Psoas muscle (tissue), 8 donors: ENCODE measurements around the gene EFHC2. TPM values are rescaled to one million over a fixed set of nuclear protein-coding genes. Genes with fewer than 3 reads are reported as not detected.

Experiments
- ATAC-seq, 4 donors: fragments of 200-7000 bp; cut with Tn5 transposase; one replicate each; pipeline ENCODE4 v1.9.1; 2020; ENCODE audit warnings: moderate library complexity in 3 of 4, mild to moderate bottlenecking in 2 of 4
- DNase-seq, 2 donors: peaks; one replicate each; pipeline ENCODE4 v3.0.0-alpha.2; 2020
- H3K27ac ChIP-seq: fragments of 200-600 bp; one replicate; pipeline ENCODE4 v1.8.0; 2022
- H3K27me3 ChIP-seq, 3 donors: fragments of 200-600 bp in 1 of 3; one replicate each; pipeline versions ENCODE4 v1.6.1 to v1.8.0; 2013 to 2022; ENCODE audit warnings: low read length in 2 of 3, mild to moderate bottlenecking in 2 of 3, moderate library complexity in 1 of 3; ENCODE audit not compliant: insufficient read depth in 3 of 3
- H3K36me3 ChIP-seq, 2 donors: fragments of 200-600 bp in 1 of 2; one replicate each; pipeline versions ENCODE4 v1.6.1 to v1.8.0; 2013 to 2022; ENCODE audit warnings: low read depth in 1 of 2, mild to moderate bottlenecking in 1 of 2, moderate library complexity in 1 of 2; ENCODE audit not compliant: insufficient read depth in 1 of 2
- H3K4me1 ChIP-seq: fragments of 200-600 bp; one replicate; pipeline ENCODE4 v1.8.0; 2022
- H3K4me3 ChIP-seq: fragments of 200-600 bp; one replicate; pipeline ENCODE4 v1.8.0; 2022; ENCODE audit warnings: mild to moderate bottlenecking
- H3K9me3 ChIP-seq: fragments of 200-600 bp; one replicate; pipeline ENCODE4 v1.8.0; 2022
- WGBS, 3 donors: extraction: QIAGEN DNeasy Blood & Tissue Kit; methylation state at CpG; one replicate each; pipeline versions ENCODE4 v1.1.6 to v1.1.7; 2013; 5-methylcytosine and 5-hydroxymethylcytosine counted together
- intact Hi-C, 2 donors: fragments of 100-400 bp; cut with DNase I; formaldehyde crosslinking; loops; one replicate each; pipeline versions ENCODE4 v1.11.0 to v1.14.2; 2022
- polyA plus RNA-seq, 3 donors: library from polyadenylated mRNA; stranded (reverse); fragments of 200-250 nt; gene quantifications; one replicate each; pipeline ENCODE4 v1.2.3, GENCODE V29; 2013
- total RNA-seq, 4 donors: library from RNA; stranded (reverse); fragmentation: NEBNext Ultra II Directional in 2 of 4; extraction: Animal tissue kit (Norgen Biotek cat#: 25700) in 2 of 4; gene quantifications; one replicate each; pipeline versions ENCODE4 v1.2.1 to v1.2.4, GENCODE V29; 2021 to 2023
- TF ChIP-seq, protein P1 (sequence below): fragments of 200-600 bp; IDR thresholded peaks from one replicate; pipeline ENCODE4 v1.8.0; 2022; ENCODE audit warnings: antibody characterized with exemption
- donor health status: healthy with polysubstance abuse.
- donor health status: DM: no; HTN: no; CAD: no; lungs with moderate emphysema.
- donor health status: Bipolar disorder and iron deficiency.
- donor health status: healthy.
- donor health status: DM: yes; HTN: yes; CAD: no.
- donor health status: DM: no; HTN: no; CAD: no.
- donor health status: DM: no; HTN: no; CAD: no.
- donor health status: DM: yes; HTN: yes; CAD: no.

Gene EFHC2
- total and polyA plus RNA-seq, 7 donors = 0.05 to 0.11 (median 0.08) TPM; not detected in 4

DNA sequence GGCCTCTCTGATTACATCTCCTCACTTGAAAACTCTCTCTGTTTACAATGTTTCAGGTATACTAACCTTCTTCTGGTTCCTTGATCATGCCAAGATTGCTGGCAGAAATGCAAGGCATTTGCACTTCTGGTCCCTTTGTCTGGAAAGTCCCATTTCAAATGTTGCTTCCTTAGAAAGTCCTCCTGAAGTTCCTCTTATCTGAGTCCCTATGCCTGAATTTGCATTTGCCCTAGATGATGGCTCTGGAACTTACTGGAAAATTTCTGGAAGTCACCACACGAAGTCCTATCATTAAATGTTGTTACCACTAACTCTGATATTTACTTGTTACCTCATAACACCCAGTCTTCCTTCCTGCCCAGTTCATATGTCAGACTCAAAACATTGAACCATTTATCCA, 176.4 kb downstream of the EFHC2 start:
- Histone ChIP-seq H3K9me3 (no peaks in the 10 kb centered on the region), H3K4me3 (no peak overlapping the region), H3K27ac (no peak overlapping the region), H3K36me3 (no peaks in the 10 kb centered on the region), H3K27me3 (peaks cover 0 to 8% (median 0%) of the 10 kb centered on the region in 3 donors), H3K4me1 (no peaks in the 10 kb centered on the region)
- 33 to 65% (median 65%) methylated on average over 1 of the region's 1 CpG for WGBS, 3 donors
- ATAC-seq (no peak), DNase-seq (no peak)
- TF ChIP-seq, protein P1, sequence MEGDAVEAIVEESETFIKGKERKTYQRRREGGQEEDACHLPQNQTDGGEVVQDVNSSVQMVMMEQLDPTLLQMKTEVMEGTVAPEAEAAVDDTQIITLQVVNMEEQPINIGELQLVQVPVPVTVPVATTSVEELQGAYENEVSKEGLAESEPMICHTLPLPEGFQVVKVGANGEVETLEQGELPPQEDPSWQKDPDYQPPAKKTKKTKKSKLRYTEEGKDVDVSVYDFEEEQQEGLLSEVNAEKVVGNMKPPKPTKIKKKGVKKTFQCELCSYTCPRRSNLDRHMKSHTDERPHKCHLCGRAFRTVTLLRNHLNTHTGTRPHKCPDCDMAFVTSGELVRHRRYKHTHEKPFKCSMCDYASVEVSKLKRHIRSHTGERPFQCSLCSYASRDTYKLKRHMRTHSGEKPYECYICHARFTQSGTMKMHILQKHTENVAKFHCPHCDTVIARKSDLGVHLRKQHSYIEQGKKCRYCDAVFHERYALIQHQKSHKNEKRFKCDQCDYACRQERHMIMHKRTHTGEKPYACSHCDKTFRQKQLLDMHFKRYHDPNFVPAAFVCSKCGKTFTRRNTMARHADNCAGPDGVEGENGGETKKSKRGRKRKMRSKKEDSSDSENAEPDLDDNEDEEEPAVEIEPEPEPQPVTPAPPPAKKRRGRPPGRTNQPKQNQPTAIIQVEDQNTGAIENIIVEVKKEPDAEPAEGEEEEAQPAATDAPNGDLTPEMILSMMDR = no peak
- intact Hi-C loops = loop anchor here in 1 of 2 donors (10.0 kb wide), 1 partner anchor 78 kb away; no protein-coding TSS in a partner anchor

DNA sequence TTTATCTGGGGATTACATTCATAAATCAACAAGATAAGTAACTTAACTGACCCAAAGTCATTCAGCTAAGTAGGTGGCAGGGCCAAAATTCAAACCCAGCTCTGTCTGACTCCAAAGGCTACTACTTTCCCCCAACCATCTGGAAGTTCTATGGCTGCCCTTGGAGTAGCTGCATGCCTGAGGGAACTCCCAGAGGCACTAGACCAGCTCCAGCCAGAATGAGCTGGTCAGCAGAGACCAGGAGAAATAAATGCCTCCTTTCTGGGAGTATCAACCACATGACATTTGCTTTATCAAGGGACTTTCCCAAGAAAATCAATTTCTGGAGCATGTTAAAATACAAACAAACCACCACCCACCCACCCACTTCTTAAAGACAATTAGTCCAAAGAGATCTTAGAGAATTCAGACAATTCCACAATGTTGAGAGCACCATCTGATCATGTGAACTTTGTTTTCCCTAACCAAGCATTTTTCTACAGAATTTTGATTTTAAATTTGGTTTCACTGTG, 180.5 kb downstream of the EFHC2 start:
- intact Hi-C loops = loop anchor here in 1 of 2 donors (10.0 kb wide), 1 partner anchor 82 kb away; no protein-coding TSS in a partner anchor
- H3K27me3 ChIP-seq = peaks cover 0 to 9% (median 0%) of the 10 kb centered on the region in 3 donors
- no peaks in the 10 kb centered on the region for H3K9me3 ChIP-seq
- DNase-seq (no peak), ATAC-seq (no peak)
- H3K4me1 ChIP-seq = no peaks in the 10 kb centered on the region
- H3K27ac ChIP-seq = no peak overlapping the region
- TF ChIP-seq, protein P1 = no peak
- no peaks in the 10 kb centered on the region for H3K36me3 ChIP-seq
- H3K4me3 ChIP-seq = no peak overlapping the region

DNA sequence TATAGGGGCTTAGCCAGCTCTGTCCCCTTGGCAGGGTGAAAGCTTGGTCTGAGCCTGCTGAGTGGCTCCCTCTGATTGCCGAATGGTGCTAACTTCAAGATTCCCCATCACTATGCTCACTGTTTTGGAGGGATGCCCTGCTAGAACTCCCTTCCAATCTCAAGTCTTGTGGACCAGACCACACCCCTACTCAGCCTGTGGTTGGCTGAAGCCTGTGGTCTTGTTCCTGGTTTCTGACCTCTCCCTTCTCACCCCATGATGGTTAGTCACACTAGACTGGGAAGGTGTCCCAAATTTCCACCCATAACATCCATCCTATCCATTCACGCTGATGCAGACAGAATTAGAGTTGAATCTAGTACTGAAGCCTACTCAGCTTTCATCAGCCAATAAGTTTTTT, 185.6 kb downstream of the EFHC2 start:
- no peaks in the 10 kb centered on the region for H3K9me3 ChIP-seq
- H3K27ac ChIP-seq = no peak overlapping the region
- ATAC-seq (no peak), DNase-seq (no peak)
- H3K36me3 ChIP-seq = no peaks in the 10 kb centered on the region
- 71 to 82% (median 79%) methylated on average over 2 of the region's 2 CpGs for WGBS, 3 donors
- H3K4me3 ChIP-seq = no peak overlapping the region
- peaks cover 0 to 24% (median 0%) of the 10 kb centered on the region in 3 donors for H3K27me3 ChIP-seq
- TF ChIP-seq, protein P1 = no peak
- intact Hi-C loops = no loop called here
- no peaks in the 10 kb centered on the region for H3K4me1 ChIP-seq

DNA sequence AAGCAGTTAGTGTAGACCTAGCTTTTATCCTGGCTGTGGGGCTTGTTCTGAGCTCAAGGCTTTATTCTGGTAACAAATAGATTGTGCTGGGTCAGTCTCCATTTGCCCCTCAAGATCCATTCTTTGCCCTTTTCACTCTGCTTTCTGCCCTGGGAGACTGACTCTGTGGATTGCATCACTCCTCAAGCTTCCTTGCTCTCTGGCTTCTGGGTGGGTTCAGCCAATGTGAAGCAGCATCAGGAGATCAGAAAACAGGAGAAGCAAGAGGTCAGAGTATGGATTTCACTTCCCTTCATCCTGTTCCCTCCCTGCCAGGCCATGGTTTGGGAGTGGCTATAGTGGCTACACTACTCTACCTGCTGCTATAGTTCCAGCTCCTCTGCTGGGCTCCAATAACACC, 186.2 kb downstream of the EFHC2 start:
- peaks cover 0 to 21% (median 0%) of the 10 kb centered on the region in 3 donors for H3K27me3 ChIP-seq
- H3K36me3 ChIP-seq = no peaks in the 10 kb centered on the region
- no peak overlapping the region for H3K27ac ChIP-seq
- H3K4me1 ChIP-seq = no peaks in the 10 kb centered on the region
- no peaks in the 10 kb centered on the region for H3K9me3 ChIP-seq
- DNase-seq (no peak), ATAC-seq (no peak)
- H3K4me3 ChIP-seq = no peak overlapping the region
- TF ChIP-seq, protein P1 = no peak
- intact Hi-C loops = no loop called here

DNA sequence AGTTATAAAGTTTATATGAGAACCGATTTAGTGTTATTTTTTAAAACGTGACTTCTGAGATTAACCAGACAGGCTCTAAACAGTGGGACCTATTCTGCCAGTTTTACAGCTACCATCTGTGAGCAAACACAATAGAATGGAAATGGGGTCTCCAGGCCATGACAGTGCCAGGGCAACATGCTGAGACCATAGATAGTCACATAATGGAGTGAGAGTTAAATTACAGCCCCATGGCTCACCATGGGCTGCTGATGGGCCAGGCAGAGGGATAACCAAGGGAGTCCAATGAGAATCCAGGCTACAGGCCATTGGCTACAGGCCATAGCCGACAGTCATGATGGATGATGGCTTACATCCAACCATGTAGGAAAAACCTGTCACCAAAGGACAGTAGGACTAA, 186.7 kb downstream of the EFHC2 start:
- H3K9me3 ChIP-seq = no peaks in the 10 kb centered on the region
- no peak for ATAC-seq
- H3K27me3 ChIP-seq = peaks cover 0 to 15% (median 0%) of the 10 kb centered on the region in 3 donors
- no peak for DNase-seq
- WGBS, 3 donors = 74 to 89% (median 83%) methylated on average over 3 of the region's 3 CpGs
- H3K4me3 ChIP-seq = no peak overlapping the region
- H3K36me3 ChIP-seq = no peaks in the 10 kb centered on the region
- H3K4me1 ChIP-seq = no peaks in the 10 kb centered on the region
- intact Hi-C loops = no loop called here
- H3K27ac ChIP-seq = no peak overlapping the region
- TF ChIP-seq, protein P1 = no peak
